Lung (tissue), 12 donors: ENCODE results near the gene SETBP1. TPM values are rescaled to one million over a fixed set of nuclear protein-coding genes. Genes with fewer than 3 reads are reported as not detected.

ENCODE experiments used
- ATAC-seq: fragments of 200-7000 bp; cut with Tn5 transposase; one replicate; pipeline ENCODE4 v1.9.1; 2020; ENCODE audit warnings: moderate number of reproducible peaks; ENCODE audit not compliant: insufficient read depth, low FRiP score
- DNase-seq, 3 donors: peaks; one replicate each; pipeline ENCODE4 v3.0.0-alpha.2; 2013 to 2017
- H3K27ac ChIP-seq, 2 donors: one replicate each; pipeline ENCODE4 v1.5.1; 2013; ENCODE audit warnings: mild to moderate bottlenecking in 2 of 2, moderate library complexity in 2 of 2, control low read depth in 1 of 2, inconsistent platforms in 1 of 2, low read depth in 1 of 2, low read length in 1 of 2
- H3K27me3 ChIP-seq, 3 donors: one replicate each; pipeline ENCODE4 v1.5.1; 2013; ENCODE audit warnings: low read length in 2 of 3; ENCODE audit not compliant: control insufficient read depth in 3 of 3, insufficient read depth in 3 of 3
- H3K36me3 ChIP-seq, 4 donors: one replicate each; pipeline ENCODE4 v1.5.1; 2013; ENCODE audit warnings: low read length in 4 of 4, mild to moderate bottlenecking in 1 of 4, moderate library complexity in 1 of 4; ENCODE audit not compliant: control insufficient read depth in 4 of 4, insufficient read depth in 4 of 4
- H3K4me1 ChIP-seq, 5 donors: one replicate each; pipeline ENCODE4 v1.5.1; 2013; ENCODE audit warnings: low read length in 5 of 5, mild to moderate bottlenecking in 2 of 5, moderate library complexity in 1 of 5; ENCODE audit not compliant: control insufficient read depth in 5 of 5, insufficient read depth in 5 of 5
- H3K4me3 ChIP-seq: one replicate; pipeline ENCODE4 v1.5.1; 2013; ENCODE audit warnings: mild to moderate bottlenecking, control low read depth, moderate library complexity
- H3K9ac ChIP-seq, 2 donors: one replicate each; pipeline ENCODE4 v1.5.1; 2013; ENCODE audit warnings: low read length in 2 of 2, control low read depth in 1 of 2; ENCODE audit not compliant: insufficient read depth in 1 of 2
- H3K9me3 ChIP-seq, 4 donors: one replicate each; pipeline ENCODE4 v1.5.1; 2013; ENCODE audit warnings: low read length in 3 of 4, mild to moderate bottlenecking in 1 of 4, moderate library complexity in 1 of 4; ENCODE audit not compliant: control insufficient read depth in 4 of 4, insufficient read depth in 3 of 4
- WGBS, 2 donors: extraction: QIAGEN DNeasy Blood & Tissue Kit; methylation state at CpG; one replicate each; pipeline ENCODE4 v1.1.7; 2013; 5-methylcytosine and 5-hydroxymethylcytosine counted together
- polyA plus RNA-seq, 2 donors: library from polyadenylated mRNA; stranded (reverse); fragments of 200-250 nt; gene quantifications; one replicate each; pipeline ENCODE4 v1.2.1, GENCODE V29; 2013
- total RNA-seq, 2 donors: library from RNA; depleted of rRNA in 1 of 2; stranded (reverse); fragments of >200 nt in 1 of 2; gene quantifications; one replicate each; pipeline ENCODE4 v1.2.1, GENCODE V29; 2014 to 2021
- TF ChIP-seq, protein P1 (sequence below): IDR thresholded peaks from 2 replicates; pipeline ENCODE4 v1.5.1; 2012; ENCODE audit warnings: mild to moderate bottlenecking; ENCODE audit errors: control extremely low read depth, extremely low read depth
- donor health status: control.
- donor health status: control.
- donor health status: Bipolar disorder and iron deficiency.
- donor health status: healthy.
- donor health status: DM: yes; HTN: yes; CAD: no.

SETBP1 gene
- total and polyA plus RNA-seq, 4 donors: 1.6 to 43.8 (median 16.6) TPM

DNA sequence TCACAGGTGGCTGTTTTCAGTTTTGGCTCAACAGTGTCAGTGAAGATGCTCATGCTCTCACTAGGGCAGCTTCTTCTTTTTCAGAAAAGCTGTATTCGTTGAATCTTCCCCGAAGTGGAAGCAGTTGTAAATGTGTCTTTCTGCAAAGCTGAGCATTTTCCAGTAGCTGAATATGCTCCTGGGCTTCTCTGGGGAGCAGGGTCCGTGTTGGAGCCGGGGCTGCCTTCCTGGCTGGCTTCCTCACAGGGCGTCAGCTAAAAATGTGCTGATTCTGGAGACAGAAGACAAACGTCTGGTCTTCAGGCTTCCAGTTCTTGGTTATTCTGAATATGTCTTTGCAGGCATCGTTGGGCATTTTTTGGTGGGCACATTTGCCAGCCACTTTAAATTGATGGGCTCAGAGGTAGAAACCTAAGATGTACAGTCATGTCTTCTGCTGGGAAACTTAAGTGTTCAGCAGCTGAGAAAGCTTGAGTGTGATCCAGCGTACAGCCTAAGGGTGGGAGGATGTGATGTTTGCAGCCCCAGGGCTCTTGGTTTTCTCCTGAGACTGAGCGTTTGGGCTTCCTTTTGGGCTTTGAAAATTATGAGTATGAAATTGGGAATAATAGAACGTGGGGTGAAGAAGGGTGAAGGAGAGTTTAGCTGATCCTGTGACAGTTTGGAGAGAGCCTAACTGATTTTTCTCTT is 19.0 kb downstream of the SETBP1 start:
- 74 to 77% methylated on average over 10 of the region's 10 CpGs for WGBS, 2 donors
- Histone ChIP-seq H3K9me3 (no peaks in the 10 kb centered on the region), H3K27ac (peak overlapping the region in 1 of 2 donors; percentile 53), H3K4me1 (peaks cover 5 to 39% (median 10%) of the 10 kb centered on the region in 5 donors), H3K36me3 (peaks cover 0 to 5% (median 2%) of the 10 kb centered on the region in 4 donors), H3K4me3 (no peak overlapping the region), H3K27me3 (no peaks in the 10 kb centered on the region), H3K9ac (no peak overlapping the region)
- ATAC-seq: no peak
- TF ChIP-seq, protein P1, sequence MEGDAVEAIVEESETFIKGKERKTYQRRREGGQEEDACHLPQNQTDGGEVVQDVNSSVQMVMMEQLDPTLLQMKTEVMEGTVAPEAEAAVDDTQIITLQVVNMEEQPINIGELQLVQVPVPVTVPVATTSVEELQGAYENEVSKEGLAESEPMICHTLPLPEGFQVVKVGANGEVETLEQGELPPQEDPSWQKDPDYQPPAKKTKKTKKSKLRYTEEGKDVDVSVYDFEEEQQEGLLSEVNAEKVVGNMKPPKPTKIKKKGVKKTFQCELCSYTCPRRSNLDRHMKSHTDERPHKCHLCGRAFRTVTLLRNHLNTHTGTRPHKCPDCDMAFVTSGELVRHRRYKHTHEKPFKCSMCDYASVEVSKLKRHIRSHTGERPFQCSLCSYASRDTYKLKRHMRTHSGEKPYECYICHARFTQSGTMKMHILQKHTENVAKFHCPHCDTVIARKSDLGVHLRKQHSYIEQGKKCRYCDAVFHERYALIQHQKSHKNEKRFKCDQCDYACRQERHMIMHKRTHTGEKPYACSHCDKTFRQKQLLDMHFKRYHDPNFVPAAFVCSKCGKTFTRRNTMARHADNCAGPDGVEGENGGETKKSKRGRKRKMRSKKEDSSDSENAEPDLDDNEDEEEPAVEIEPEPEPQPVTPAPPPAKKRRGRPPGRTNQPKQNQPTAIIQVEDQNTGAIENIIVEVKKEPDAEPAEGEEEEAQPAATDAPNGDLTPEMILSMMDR: no peak
- DNase-seq: peak; percentile 44 to 65 (median 63)

DNA sequence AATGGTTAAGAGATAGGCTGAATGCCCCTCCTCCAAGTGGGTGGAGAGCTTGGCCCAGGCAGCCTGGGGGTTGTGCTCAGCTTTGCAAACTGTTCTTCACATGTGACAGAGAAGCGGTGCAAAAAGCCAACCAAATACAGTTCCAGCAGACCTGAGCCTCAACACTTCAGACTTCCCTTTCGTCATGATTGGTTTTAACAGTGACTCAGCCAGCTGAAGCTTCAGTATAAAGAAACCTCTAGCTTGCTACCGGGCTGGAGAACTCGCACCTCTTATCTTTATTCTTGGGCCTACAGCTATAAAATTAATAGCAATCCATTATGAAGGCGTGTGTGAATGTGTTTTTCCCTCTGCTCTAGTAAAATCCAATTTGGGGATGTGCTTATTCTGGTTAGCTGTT is 20.0 kb downstream of the SETBP1 start:
- H3K4me3 ChIP-seq: no peak overlapping the region
- H3K36me3 ChIP-seq: peaks cover 0 to 5% (median 2%) of the 10 kb centered on the region in 4 donors
- ATAC-seq (no peak), DNase-seq (peak; percentile 40 to 71 (median 58))
- no peaks in the 10 kb centered on the region for H3K27me3 ChIP-seq
- peaks cover 6 to 39% (median 10%) of the 10 kb centered on the region in 5 donors for H3K4me1 ChIP-seq
- no peaks in the 10 kb centered on the region for H3K9me3 ChIP-seq
- TF ChIP-seq, protein P1: no peak
- 48 to 63% methylated on average over 5 of the region's 5 CpGs for WGBS, 2 donors
- no peak overlapping the region for H3K9ac ChIP-seq
- H3K27ac ChIP-seq: peak overlapping the region; percentile 1 to 18

DNA sequence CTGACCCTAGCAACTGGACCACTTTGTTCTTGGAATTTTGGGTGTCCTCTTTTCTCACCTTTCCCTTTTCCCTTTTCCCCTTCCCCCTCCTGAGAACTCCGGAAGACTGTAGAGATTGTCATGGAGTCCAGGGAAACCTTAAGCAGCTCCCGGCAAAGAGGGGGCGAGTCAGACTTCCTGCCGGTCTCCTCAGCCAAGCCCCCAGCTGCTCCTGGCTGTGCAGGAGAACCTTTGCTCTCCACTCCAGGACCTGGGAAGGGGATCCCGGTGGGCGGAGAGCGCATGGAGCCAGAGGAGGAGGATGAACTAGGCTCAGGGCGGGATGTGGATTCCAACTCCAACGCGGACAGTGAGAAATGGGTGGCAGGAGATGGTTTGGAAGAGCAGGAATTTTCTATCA is 20.5 kb downstream of the SETBP1 start:
- Histone ChIP-seq H3K27me3 (no peaks in the 10 kb centered on the region), H3K9ac (no peak overlapping the region), H3K9me3 (no peaks in the 10 kb centered on the region), H3K36me3 (peaks cover 0 to 5% (median 2%) of the 10 kb centered on the region in 4 donors), H3K27ac (peak overlapping the region; percentile 1 to 18), H3K4me3 (no peak overlapping the region), H3K4me1 (peaks cover 5 to 39% (median 9%) of the 10 kb centered on the region in 5 donors)
- DNase-seq (no peak), ATAC-seq (no peak)
- WGBS, 2 donors: 83 to 90% methylated on average over 10 of the region's 10 CpGs
- TF ChIP-seq, protein P1: no peak
